Thyroid gland (tissue), 4 donors: ENCODE measurements around the gene TRIM49C. TPM values are rescaled to one million over a fixed set of nuclear protein-coding genes. Genes with fewer than 3 reads are reported as not detected.
A peak's percentile ranks its signal among the peaks of the same experiment; 100 is the strongest.
"Not testable (repeated sequence)": the region's sequence is repeated elsewhere in the genome, so short reads cannot be mapped to it uniquely, and the experiment has no call there.

Experiments used
- DNase-seq, 2 donors: peaks; one replicate each; pipeline ENCODE4 v3.0.0-alpha.2; 2019
- H3K27ac ChIP-seq, 3 donors: fragments of 200-600 bp; sonication (generic); 1 replicate in 2 of 3; 2 replicates in 1 of 3; pipeline ENCODE4 v1.5.1; 2016 to 2019; ENCODE audit warnings: mild to moderate bottlenecking in 1 of 3, moderate library complexity in 1 of 3
- H3K27me3 ChIP-seq: fragments of 200-600 bp; sonication (generic); one replicate; pipeline ENCODE4 v1.5.1; 2019
- H3K36me3 ChIP-seq, 2 donors: fragments of 200-600 bp; sonication (generic); one replicate each; pipeline ENCODE4 v1.5.1; 2016 to 2019
- H3K4me1 ChIP-seq, 2 donors: fragments of 200-600 bp; sonication (generic); one replicate each; pipeline ENCODE4 v1.5.1; 2017 to 2019
- H3K4me3 ChIP-seq, 3 donors: fragments of 200-600 bp; sonication (generic); replicated peaks in 1 of 3; 1 replicate in 2 of 3; 2 replicates in 1 of 3; pipeline ENCODE4 v1.5.1; 2016; ENCODE audit warnings: mild to moderate bottlenecking in 1 of 3
- H3K9me3 ChIP-seq: fragments of 200-600 bp; sonication (generic); one replicate; pipeline ENCODE4 v1.5.1; 2017
- CTCF ChIP-seq, 6 experiments: fragments of 200-600 bp in 3 of 6; fragments of 450-650 bp in 3 of 6; sonication (generic) in 3 of 6; IDR thresholded peaks; one replicate each; pipeline ENCODE4 v1.5.1; 2016 to 2019; ENCODE audit warnings: antibody characterized with exemption in 6 of 6, mild to moderate bottlenecking in 2 of 6, inconsistent platforms in 1 of 6, moderate library complexity in 1 of 6
- WGBS, 2 donors: methylation state at CpG; one replicate each; pipeline ENCODE4 v1.1.5; 2017; 5-methylcytosine and 5-hydroxymethylcytosine counted together
- intact Hi-C: fragments of 100-400 bp; cut with DNase I; formaldehyde crosslinking; loops from one replicate; pipeline ENCODE4 v1.15.1; 2023
- small RNA-seq: library from RNA; depleted of rRNA; stranded (forward); fragments of <200 nt; gene quantifications from one replicate; pipeline ENCODE3, GENCODE V24; 2016
- total RNA-seq, 4 donors: library from RNA; depleted of rRNA; stranded (reverse); fragments of >200 nt; gene quantifications; one replicate each; pipeline ENCODE4 v1.2.3, GENCODE V29; 2016

TRIM49C gene, protein sequence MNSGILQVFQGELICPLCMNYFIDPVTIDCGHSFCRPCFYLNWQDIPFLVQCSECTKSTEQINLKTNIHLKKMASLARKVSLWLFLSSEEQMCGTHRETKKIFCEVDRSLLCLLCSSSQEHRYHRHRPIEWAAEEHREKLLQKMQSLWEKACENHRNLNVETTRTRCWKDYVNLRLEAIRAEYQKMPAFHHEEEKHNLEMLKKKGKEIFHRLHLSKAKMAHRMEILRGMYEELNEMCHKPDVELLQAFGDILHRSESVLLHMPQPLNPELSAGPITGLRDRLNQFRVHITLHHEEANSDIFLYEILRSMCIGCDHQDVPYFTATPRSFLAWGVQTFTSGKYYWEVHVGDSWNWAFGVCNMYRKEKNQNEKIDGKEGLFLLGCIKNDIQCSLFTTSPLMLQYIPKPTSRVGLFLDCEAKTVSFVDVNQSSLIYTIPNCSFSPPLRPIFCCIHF
- not detected for total RNA-seq

GRCh38 chr11:90030806-90031205 lies at the start of gene TRIM49C:
Gene TRIM49C (plus strand): TSS chr11:90031106. CDS start chr11:90035212, 4,106 bp downstream.
- H3K36me3 ChIP-seq, DNase-seq, H3K4me1 ChIP-seq, intact Hi-C loops, H3K9me3 ChIP-seq, H3K4me3 ChIP-seq, H3K27ac ChIP-seq, H3K27me3 ChIP-seq: not testable (repeated sequence)
- 75 to 83% methylated on average over 1 to 2 of the region's 2 CpGs for WGBS, 2 donors

GRCh38 chr11:90024184-90024583 lies 6.7 kb upstream of the TRIM49C start:
- intact Hi-C loops, result not testable (repeated sequence)

GRCh38 chr11:90051591-90052209 lies 20.8 kb downstream of the TRIM49C start:
- H3K4me1 ChIP-seq, H3K4me3 ChIP-seq, intact Hi-C loops, H3K27me3 ChIP-seq, H3K9me3 ChIP-seq, H3K36me3 ChIP-seq, H3K27ac ChIP-seq: not testable (repeated sequence)
- DNase-seq, result peak; percentile 11 to 38
- no CpG with 5 or more reads among the region's 41 CpGs for WGBS, 2 donors

More at GRCh38 chr11:90024184-90024583, 6.7 kb upstream of the TRIM49C start:
- H3K27ac ChIP-seq, DNase-seq, H3K36me3 ChIP-seq, H3K4me3 ChIP-seq, H3K9me3 ChIP-seq, H3K27me3 ChIP-seq, H3K4me1 ChIP-seq: not testable (repeated sequence)
- no CpG with 5 or more reads among the region's 3 CpGs for WGBS, 2 donors

DNA sequence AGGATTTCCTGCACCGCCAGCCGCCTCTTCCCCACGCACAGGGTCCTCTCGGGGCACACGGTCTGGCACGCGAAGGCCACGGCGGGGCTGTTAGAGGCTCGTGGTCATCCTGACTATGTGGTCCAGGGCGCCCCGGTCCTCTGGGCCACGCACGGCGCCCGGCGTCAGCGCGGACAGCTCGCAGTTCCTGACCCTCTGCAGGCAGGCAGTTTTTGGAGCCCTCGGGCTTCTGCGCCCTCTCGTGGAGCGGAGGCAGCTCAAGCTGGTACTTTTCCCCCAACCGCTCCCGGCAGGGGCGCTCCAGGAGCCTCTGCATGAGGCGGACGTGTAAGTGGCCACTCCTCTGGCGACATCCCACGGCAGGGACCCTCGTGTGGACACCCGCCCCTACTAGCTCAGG lies 21.4 kb downstream of the TRIM49C start:
- TF ChIP-seq CTCF (IDR thresholded peaks at IDR 0.05), result peak in 1 of 6 experiments; percentile 9
- H3K4me3 ChIP-seq, H3K27ac ChIP-seq, H3K4me1 ChIP-seq, H3K27me3 ChIP-seq, intact Hi-C loops, H3K9me3 ChIP-seq, H3K36me3 ChIP-seq: not testable (repeated sequence)
- WGBS, 2 donors, result no CpG with 5 or more reads among the region's 33 CpGs
- DNase-seq, result peak; percentile 6 to 16

- H3K36me3 ChIP-seq, H3K4me3 ChIP-seq, H3K4me1 ChIP-seq, H3K27ac ChIP-seq, H3K27me3 ChIP-seq, intact Hi-C loops, H3K9me3 ChIP-seq, DNase-seq: not testable (repeated sequence)
- 23 to 38% methylated on average over 13 to 14 of the region's 28 CpGs for WGBS, 2 donors
Observed at GRCh38 chr11:90053545-90053944, 22.6 kb downstream of the TRIM49C start.

DNA sequence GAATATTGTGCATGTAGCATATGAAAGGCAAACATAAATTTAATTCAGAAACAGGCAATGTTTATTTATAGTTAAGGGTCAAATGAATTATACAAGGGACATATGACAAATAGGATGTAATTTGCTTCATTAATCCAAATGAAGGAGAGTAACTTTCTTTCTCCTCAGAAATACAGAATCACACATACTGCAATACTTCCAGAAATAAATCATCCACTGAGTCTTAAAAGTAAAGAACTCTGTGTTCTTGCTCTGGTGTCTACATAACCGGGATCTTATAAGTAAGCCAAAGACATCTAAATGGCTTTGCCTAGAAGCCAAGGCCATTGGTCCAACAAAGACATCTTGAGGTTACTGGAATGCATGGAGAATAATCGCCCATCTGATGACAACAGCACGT lies 54.7 kb downstream of the TRIM49C start, which contains the start of gene UBTFL1:
TSS of gene UBTFL1 (plus strand) at position 301 of the 400 bp plus-strand sequence. CDS start at position 301, 0 bp downstream.
- H3K36me3 ChIP-seq, DNase-seq, H3K27me3 ChIP-seq, H3K27ac ChIP-seq, H3K9me3 ChIP-seq, H3K4me1 ChIP-seq, intact Hi-C loops, H3K4me3 ChIP-seq: not testable (repeated sequence)
- WGBS, 2 donors, result 40 to 100% methylated on average over 1 to 2 of the region's 3 CpGs

DNA sequence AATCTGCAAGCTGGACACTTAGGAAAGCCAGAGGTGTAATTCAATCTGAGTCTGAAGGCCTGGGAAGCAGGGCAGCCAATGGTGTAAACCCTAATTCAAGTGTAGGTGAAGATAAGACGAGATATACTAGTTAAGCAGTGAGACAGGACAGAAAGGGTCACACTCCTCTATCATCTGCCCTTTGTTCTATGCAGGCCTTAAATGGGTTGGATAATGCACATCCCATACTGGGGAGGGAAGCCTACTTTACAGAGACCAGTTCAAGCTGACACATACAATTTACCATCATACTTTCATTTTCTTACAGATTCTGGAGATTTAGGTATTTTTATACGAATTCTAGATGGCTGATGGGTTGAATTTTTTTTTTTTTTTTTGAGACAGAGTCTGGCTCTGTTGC lies 57.8 kb downstream of the TRIM49C start:
- H3K27me3 ChIP-seq, H3K4me3 ChIP-seq, H3K4me1 ChIP-seq, H3K27ac ChIP-seq, DNase-seq, H3K9me3 ChIP-seq, intact Hi-C loops, H3K36me3 ChIP-seq: not testable (repeated sequence)
- 40 to 53% methylated on average over 2 of the region's 2 CpGs for WGBS, 2 donors

Small RNA genes lying within 50 kb of the gene (small RNA-seq; reads per million reads assigned to genes)
- not detected for gene AP000827.1

Other genes with a start within 250 kb of the TRIM49C start
- gene TRIM49, start 222.5 kb upstream of the TRIM49C start, total RNA-seq, result not detected
- gene TRIM64B, start 152.6 kb upstream of the TRIM49C start, total RNA-seq, result not detected
- gene TRIM49D1, start 108.9 kb upstream of the TRIM49C start, total RNA-seq, result not detected
- gene TRIM49D2, start 107.0 kb upstream of the TRIM49C start, total RNA-seq, result not detected
- gene TRIM64, start 65.1 kb upstream of the TRIM49C start, total RNA-seq, result not detected
- gene UBTFL1, start 54.8 kb downstream of the TRIM49C start, total RNA-seq, result not detected
- gene NAALAD2, start 103.6 kb downstream of the TRIM49C start, total RNA-seq, result 1 to 10 TPM; 1.1 to 4.3 (median 2.2) TPM
- gene CHORDC1, start 191.9 kb downstream of the TRIM49C start, total RNA-seq, result 100 to 1,000 TPM in 1 of 4 donors, 10 to 100 TPM in 3; 48.9 to 102 (median 72.6) TPM